Fibroblast of skin of left biceps (primary cell): ENCODE results near the gene CENPT.

Experiments
- DNase-seq, 2 experiments: peaks; one replicate each; pipeline ENCODE4 v3.0.0-alpha.2; 2013; ENCODE audit warnings: low read depth in 2 of 2

CENPT gene

GRCh38 chr16:67806428-67807147, 40.9 kb downstream of the CENPT start, which contains the start of the genes RANBP10 and TSNAXIP1:
Gene RANBP10 (minus strand): TSS chr16:67806560. CDS start chr16:67806536, 24 bp downstream.
Gene TSNAXIP1 (plus strand): TSS chr16:67806889. CDS start chr16:67807150, 261 bp downstream.
- peak; percentile 98 for DNase-seq

GRCh38 chr16:67805718-67806427, 41.6 kb downstream of the CENPT start:
- no peak for DNase-seq

GRCh38 chr16:67804853-67805542, 42.5 kb downstream of the CENPT start:
- DNase-seq, result no peak

DNA sequence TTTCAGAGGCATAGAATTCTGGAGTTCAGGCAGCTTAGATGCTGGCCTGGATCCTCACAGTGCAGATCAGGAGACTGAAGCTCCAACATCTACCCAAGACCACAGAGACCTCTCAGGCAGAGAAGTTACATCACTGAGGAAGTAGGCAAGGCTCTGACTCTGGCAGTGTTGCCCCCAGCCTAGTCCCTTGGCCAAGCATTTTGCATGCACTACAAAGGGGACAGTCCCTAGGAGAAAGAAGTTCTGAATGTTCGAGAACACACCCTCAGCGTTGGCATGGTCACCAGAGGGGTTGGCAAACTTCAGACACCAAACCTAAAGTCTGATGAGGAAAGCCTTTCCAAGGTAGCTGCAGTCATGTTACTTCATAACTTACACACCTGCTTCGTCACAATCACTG, 43.6 kb downstream of the CENPT start:
- no peak for DNase-seq

DNA sequence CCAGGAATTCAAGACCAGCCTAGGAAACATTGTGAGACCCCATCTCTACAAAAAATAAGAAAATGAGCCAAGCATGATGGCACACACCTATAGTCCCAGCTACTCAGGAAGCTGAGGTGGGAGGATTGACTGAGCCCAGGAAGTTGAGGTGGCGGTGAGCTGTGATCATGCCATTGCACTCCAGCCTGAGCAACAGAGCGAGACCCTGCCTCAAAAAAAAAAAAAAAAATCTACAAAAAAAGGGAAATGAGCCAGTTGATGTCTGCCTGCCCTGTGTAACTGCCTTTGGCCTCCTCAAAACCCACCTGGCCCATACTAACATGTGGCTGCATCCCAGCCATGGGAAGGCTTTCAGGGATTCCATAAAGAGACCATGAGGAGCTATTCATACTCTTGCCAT, 45.6 kb downstream of the CENPT start:
- no peak for DNase-seq

DNA sequence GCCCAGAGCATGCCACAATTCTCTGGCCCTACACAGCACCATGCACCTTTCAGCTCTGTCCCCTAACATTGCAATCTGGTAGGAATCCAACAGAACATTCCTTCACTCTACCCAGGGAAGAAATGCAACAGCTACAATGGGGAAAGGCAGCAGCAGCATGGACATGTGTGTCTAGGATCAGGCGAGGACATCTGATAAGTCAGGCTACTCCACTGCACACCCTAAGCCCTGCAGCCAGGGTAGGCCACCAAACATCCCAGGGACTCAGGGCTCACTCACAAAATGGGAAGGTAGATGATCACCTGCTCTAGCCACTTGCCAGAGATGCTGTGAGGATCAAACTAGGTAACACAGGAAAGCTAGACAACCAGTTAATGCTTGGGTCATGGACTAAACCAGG, 46.3 kb downstream of the CENPT start:
- DNase-seq, result no peak

DNA sequence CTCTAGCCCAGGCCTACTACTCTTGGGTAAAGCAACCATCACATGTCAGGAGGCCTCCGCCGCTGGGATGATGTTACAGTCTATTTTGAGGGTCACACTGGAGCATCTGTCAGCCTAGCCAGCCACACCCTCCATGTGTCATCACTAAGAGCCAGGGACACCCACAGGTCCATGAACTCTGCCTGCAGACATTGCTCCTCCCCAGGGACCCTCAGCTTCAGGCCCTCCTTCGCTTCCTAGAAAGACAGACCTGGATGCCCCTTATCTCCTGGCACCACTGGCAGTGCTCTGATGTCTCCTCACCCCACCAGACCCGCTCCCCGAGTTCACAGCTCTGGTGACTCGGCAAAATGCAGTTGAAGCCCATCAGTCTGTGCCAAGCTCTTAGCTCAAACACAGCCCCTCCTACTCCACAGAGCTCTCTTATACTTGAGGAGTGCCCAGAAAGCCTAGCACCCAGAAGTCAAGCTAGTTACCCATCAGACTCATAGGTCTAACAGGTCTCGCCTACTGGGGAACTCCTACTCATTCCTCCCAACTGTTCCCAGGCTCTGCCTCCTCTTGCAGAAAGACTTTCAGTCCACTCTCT, 47.1 kb downstream of the CENPT start:
- no peak for DNase-seq

- DNase-seq, result no peak
Measured at GRCh38 chr16:67796099-67796718, 51.3 kb downstream of the CENPT start.

DNA sequence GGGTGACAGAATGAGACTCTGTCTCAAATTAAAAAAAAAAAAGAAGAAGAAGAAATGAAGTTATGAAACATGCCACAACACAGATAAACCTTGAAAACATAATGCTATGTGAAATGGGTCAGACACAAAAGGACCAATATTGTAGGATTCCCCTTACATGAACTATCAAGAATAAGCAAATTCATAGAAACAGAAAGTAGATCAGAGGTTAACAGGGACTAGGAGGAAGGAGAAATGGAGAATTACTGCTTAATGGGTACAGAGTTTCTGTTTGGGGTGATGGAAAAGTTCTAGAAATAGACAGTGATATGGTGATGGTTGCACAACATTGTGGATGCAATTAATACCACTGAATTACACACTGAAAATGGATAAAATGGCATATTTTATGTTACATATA, 57.4 kb downstream of the CENPT start:
- DNase-seq, result no peak

DNA sequence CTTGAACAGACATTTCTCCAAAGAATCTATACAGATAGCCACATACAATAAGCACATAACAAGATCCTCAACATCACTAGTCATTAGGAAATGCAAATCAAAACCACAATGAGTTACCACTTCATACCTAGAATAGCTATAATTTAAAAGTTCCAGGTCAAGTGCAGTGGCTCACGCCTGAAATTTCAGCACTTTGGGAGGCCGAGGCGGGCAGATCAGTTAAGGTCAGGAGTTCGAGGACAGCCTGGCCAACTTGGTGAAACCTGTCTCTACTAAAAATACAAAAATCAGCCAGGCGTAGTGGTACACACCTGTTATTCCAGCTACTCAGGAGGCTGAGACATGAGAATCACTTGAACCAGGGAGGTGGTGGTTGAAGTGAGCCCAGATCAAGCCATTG, 61.0 kb downstream of the CENPT start:
- DNase-seq, result no peak

GRCh38 chr16:67783353-67783725, 64.2 kb downstream of the CENPT start:
- DNase-seq, result no peak

- no peak for DNase-seq
Measured at GRCh38 chr16:67782567-67783352, 64.7 kb downstream of the CENPT start.

DNA sequence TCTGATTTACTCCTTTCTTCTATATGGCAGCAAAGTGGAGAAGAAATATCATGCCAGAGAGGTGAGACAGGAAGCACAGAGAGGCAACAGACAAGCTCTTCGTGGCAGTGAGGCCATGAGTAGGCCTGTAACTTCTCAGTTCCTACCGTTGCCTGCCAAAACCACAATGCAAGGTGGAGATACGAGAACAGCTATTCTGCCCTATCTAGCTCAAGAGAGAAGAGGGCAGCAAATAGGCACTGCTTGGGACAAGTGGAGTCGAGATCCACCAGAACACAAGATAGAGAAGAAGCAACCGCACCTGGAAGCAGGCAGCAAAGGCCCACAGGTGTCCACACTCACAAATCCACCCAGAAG, 66.0 kb downstream of the CENPT start:
- no peak for DNase-seq

GRCh38 chr16:67780847-67781564, 66.5 kb downstream of the CENPT start:
- DNase-seq, result no peak

GRCh38 chr16:67779256-67780014, 68.1 kb downstream of the CENPT start:
- no peak for DNase-seq
